Measurements from ENCODE around the gene ERMARD. TPM values are rescaled to one million over a fixed set of nuclear protein-coding genes. Genes with fewer than 3 reads are reported as not detected.

The ERMARD gene
- polyA plus RNA-seq, 1 experiment, result 26.8 TPM

DNA sequence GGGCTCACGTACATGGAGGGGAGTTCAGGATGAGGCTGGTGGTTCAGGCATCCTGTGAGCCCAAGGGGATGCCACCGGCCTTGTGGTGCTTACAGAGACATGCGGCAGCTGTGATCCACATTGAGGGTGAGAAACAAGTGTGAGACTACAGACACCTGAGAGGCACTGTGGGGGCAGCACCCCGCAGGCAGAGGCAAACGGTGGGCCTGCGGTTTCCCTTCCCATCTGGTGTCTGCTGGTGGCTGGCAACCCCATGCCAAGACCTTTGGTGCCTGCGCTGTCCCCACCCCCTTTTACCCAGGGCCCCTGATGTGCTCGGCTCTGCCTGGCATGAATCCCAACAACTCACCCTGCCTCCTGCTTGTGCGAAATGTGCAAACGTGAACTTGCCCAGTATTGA lies 42.0 kb downstream of the ERMARD start:
- DNase-seq (ENCODE audit: low read depth, low spot score), result no peak
- CTCF ChIA-PET, result interaction anchor here (0.8 kb wide), 1 partner anchor 38 kb away, joined by 4 read pairs; no protein-coding TSS in a partner anchor
- H3K9me3 ChIP-seq (ENCODE audit: control insufficient read depth, insufficient read depth, low read length), result no peaks in the 10 kb centered on the region
- TF ChIP-seq, protein P1, sequence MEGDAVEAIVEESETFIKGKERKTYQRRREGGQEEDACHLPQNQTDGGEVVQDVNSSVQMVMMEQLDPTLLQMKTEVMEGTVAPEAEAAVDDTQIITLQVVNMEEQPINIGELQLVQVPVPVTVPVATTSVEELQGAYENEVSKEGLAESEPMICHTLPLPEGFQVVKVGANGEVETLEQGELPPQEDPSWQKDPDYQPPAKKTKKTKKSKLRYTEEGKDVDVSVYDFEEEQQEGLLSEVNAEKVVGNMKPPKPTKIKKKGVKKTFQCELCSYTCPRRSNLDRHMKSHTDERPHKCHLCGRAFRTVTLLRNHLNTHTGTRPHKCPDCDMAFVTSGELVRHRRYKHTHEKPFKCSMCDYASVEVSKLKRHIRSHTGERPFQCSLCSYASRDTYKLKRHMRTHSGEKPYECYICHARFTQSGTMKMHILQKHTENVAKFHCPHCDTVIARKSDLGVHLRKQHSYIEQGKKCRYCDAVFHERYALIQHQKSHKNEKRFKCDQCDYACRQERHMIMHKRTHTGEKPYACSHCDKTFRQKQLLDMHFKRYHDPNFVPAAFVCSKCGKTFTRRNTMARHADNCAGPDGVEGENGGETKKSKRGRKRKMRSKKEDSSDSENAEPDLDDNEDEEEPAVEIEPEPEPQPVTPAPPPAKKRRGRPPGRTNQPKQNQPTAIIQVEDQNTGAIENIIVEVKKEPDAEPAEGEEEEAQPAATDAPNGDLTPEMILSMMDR (IDR thresholded peaks at IDR 0.05; ENCODE audit: low read depth, low read length), result no peak
- peaks cover 16% of the 10 kb centered on the region for H3K27me3 ChIP-seq (ENCODE audit: control insufficient read depth, insufficient read depth, low read length)
- no peak overlapping the region for H3K27ac ChIP-seq (ENCODE audit: low read depth, low read length)
- POLR2A ChIA-PET, result no interaction called here
- no peak overlapping the region for H3K4me3 ChIP-seq (ENCODE audit: low read depth, low read length)

DNA sequence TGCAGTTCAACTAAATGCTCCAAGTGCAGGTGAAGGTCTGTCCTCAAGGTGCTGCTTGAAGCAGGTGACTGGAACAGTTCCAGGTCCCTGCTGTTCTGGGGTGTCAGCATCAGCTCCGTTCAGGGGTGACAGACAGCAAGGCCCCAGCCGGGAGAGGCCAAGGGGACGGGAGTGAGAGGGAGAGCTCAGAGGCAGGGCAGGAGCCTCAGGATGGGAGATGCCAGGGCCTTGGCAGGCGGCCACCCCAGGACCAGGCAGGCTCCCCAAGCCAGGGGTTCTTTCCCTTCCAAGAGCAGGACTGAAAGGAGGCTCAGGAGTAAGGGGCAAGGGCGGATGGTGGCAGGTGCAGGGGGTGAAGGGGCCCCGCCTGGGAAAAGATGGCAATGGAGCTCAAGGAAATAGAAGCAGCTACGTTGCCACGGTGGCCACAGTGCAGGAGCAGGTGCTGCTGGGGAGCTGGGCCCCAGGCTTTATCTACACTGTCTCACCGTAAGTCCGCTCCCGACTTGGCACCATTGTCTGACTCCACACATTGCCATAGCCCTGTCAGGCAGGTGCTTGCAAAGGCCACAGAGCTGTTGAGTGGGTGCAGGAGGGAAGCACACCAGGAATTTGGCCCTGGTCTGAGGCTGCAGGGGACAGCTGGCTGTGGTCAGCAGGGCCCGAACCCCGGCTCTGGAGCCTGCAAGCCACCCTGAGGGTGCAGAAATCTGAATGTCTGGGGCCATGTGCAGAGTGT lies 43.1 kb downstream of the ERMARD start:
- TF ChIP-seq, protein P1 (IDR thresholded peaks at IDR 0.05; ENCODE audit: low read depth, low read length), result no peak
- no peak overlapping the region for H3K27ac ChIP-seq (ENCODE audit: low read depth, low read length)
- H3K9me3 ChIP-seq (ENCODE audit: control insufficient read depth, insufficient read depth, low read length), result no peaks in the 10 kb centered on the region
- CTCF ChIA-PET, result interaction anchor here (0.9 kb wide), 1 partner anchor 10 kb away, joined by 3 read pairs; no protein-coding TSS in a partner anchor
- no peak overlapping the region for H3K4me3 ChIP-seq (ENCODE audit: low read depth, low read length)
- POLR2A ChIA-PET, result interaction anchor here (0.6 kb wide), 1 partner anchor 647 kb away, joined by 4 read pairs; no protein-coding TSS in a partner anchor
- no peak for DNase-seq (ENCODE audit: low read depth, low spot score)
- H3K27me3 ChIP-seq (ENCODE audit: control insufficient read depth, insufficient read depth, low read length), result peaks cover 16% of the 10 kb centered on the region

DNA sequence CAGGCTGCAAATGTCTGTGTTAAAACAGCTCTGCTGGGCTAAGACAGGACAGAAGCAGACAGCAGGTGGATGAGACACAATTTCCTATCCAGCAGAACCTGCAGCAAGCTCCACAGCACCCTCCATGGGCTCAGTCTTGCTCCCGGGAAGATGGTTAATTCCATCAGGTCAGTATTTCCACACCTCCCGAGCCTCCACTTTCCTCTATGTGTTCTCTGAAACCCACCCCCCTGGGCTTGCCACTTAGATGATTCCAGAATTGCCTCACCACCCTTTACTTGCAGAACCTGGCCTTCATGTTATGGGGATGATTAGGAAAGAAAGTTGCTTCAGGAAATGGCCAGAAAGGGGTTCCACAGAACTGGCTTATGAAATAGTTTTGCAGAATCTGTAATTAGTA lies 43.8 kb downstream of the ERMARD start:
- ChIA-PET CTCF (interaction anchor here (0.6 to 1.7 kb wide), 4 partner anchors 10 to 734 kb away, joined by 3 to 6 read pairs (median 3); no protein-coding TSS in a partner anchor), POLR2A (no interaction called here)
- TF ChIP-seq, protein P1 (IDR thresholded peaks at IDR 0.05; ENCODE audit: low read depth, low read length), result no peak
- Histone ChIP-seq H3K4me3 (ENCODE audit: low read depth, low read length) (no peak overlapping the region), H3K9me3 (ENCODE audit: control insufficient read depth, insufficient read depth, low read length) (no peaks in the 10 kb centered on the region), H3K27ac (ENCODE audit: low read depth, low read length) (no peak overlapping the region), H3K27me3 (ENCODE audit: control insufficient read depth, insufficient read depth, low read length) (peaks cover 16% of the 10 kb centered on the region)
- no peak for DNase-seq (ENCODE audit: low read depth, low spot score)

DNA sequence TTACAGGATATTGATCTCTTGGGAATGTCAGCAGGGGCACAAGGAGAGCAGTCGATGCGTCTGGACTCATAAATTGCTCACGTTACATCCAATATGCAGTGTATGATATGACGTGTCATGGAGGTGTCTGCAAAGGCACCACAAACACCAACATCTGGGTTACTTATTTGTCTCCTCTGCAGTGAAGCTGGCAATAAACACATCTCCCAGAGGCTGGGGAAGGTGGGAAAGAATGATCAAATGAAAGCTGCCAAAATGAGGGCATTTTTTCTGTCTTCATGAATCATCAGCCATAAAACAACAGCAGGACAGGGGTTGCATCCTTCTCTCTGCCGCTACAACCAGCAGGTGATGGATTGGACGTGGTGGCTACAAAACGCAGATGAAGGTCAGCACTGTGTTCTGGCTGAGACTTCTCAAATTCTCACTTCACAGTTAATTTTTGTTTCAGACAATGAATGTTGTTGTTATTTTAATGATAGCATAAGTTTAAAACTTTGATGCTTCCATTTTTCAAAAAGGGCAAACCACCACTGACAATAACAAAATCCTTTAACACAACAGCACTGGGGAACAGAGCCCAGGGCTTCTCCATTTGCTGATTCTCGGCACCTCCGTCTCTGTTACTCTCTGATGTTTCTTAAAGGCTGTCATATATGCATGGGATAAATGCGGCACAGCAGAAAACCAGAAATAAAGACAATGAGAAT lies 47.5 kb downstream of the ERMARD start:
- Histone ChIP-seq H3K27ac (ENCODE audit: low read depth, low read length) (no peak overlapping the region), H3K9me3 (ENCODE audit: control insufficient read depth, insufficient read depth, low read length) (no peaks in the 10 kb centered on the region), H3K4me3 (ENCODE audit: low read depth, low read length) (no peak overlapping the region), H3K27me3 (ENCODE audit: control insufficient read depth, insufficient read depth, low read length) (peaks cover 19% of the 10 kb centered on the region)
- ChIA-PET POLR2A (no interaction called here), CTCF (interaction anchor here (1.4 to 4.5 kb wide), 3 partner anchors 9 to 731 kb away, joined by 5 to 30 read pairs (median 7); no protein-coding TSS in a partner anchor)
- TF ChIP-seq, protein P1 (IDR thresholded peaks at IDR 0.05; ENCODE audit: low read depth, low read length), result no peak
- no peak for DNase-seq (ENCODE audit: low read depth, low spot score)

Measured in AG04450 (cell line).